NT2/D1 (cell line): Measurements from ENCODE around the gene THEM4.

Experiments
- SUZ12 ChIP-seq: IDR thresholded peaks from 2 replicates; pipeline ENCODE4 v1.6.1; 2011; ENCODE audit not compliant: insufficient read length, insufficient read depth; ENCODE audit errors: extremely low read depth
- YY1 ChIP-seq: IDR thresholded peaks from 2 replicates; pipeline ENCODE4 v1.6.1; 2011; ENCODE audit not compliant: insufficient read length, insufficient read depth
- ZNF274 ChIP-seq: IDR thresholded peaks from 2 replicates; pipeline ENCODE4 v1.6.1; 2011; ENCODE audit warnings: mild to moderate bottlenecking, low read depth, low read length

GRCh38 chr1:151939141-151939540 is 29.8 kb upstream of the THEM4 start:
- no peak for TF ChIP-seq YY1
- no peak for TF ChIP-seq ZNF274
- no peak for TF ChIP-seq SUZ12
